ENCODE data around the gene PTPRN2.
"Not testable (repeated sequence)": the region's sequence is repeated elsewhere in the genome, so short reads cannot be mapped to it uniquely, and the experiment has no call there.

The PTPRN2 gene

GRCh38 chr7:157752832-157753291 is 834.8 kb downstream of the PTPRN2 start:
- no peak for DNase-seq

DNA sequence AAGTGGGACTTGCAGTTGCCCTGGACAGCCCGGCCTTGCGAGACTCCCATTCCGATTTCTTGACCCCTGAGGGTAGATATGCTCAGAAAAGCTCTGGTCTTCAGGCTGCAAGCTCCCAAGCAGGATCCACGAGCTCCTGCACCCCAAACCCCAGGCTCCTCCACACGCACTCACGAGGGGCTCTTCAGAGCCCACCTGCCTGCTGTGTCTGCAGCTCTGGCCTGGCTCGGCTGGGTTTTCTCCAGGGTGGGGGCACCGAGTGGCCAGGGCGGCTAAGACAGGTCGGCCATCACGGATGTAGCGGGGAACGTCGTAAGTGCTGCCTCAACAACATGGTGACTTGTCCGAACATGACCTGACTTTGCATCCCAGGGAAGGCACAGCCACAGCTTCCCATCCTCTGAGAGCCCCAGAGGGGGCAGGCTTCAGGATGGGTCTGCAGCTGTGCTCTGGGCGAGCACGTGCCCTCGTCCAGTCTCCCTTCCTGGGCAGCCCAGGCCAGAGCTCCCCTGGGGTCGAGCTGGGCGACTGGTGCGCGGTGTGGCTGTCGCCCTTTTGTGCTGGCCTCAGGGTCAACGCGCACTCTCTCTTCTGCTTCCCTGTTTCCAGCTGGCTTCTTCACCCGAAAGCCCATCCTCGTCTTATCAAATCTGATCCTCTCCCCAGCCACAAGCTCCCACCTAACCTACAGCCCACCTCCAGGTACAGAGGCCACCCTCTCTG is 835.5 kb downstream of the PTPRN2 start:
- DNase-seq, result no peak

GRCh38 chr7:157751406-157751805 is 836.2 kb downstream of the PTPRN2 start:
- no peak for DNase-seq

DNA sequence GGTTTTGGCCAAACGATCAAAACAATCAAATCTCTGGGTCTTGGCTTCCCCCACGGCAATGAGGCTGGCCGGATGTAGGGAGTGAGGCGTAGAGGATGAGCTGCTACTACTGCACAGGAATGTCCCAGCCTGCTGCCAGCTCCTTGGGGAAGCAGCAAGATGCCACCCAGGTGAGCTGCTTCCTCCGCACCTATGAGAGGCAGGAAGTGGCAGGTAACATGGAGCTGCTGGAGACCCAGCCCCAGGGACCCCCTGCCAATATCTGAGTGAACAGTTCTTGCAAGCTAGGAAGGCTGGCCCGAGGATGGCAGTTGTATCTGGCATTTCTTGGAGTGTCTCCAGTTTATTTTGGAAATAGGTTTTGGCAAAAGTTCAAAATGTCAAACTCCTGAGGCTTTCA is 837.3 kb downstream of the PTPRN2 start:
- no peak for DNase-seq

DNA sequence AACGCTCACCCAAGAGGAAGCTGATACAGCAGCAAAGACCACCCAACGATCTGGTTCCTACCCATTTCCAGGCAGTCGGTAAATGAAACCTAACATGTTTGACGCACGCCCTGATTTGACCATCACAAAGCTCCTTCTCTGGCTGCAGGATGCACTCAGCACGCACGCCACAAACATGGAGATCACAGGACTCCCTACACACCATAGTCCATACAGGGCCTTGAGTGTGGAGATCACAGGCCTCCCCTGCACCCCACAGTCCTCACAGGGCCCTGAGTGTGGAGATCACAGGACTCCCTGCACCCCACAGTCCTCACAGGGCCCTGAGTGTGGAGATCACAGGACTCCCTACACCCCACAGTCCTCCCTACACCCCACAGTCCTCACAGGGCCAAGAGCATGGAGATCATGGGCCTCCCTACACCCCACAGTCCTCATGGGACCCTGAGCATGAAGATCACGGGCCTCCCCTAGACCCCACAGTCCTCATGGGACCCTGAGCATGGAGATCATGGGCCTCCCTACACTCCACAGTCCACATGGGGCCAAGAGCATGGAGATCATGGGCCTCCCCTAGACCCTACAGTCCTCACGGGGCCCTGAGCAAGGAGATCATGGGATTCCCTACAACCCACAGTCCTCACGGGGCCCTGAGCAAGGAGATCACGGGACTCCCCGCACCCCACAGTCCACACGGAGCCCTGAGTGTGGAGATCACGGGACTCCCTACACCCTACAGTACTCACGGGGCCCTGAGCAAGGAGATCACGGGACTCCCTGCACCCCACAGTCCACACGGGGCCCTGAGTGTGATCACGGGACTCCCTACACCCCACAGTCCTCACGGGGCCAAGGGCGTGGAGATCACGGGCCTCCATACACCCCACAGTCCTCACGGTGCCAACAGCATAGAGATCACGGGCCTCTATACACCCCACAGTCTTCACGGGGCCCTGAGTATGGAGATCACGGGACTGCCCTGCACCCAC is 841.6 kb downstream of the PTPRN2 start:
- no peak for DNase-seq

DNA sequence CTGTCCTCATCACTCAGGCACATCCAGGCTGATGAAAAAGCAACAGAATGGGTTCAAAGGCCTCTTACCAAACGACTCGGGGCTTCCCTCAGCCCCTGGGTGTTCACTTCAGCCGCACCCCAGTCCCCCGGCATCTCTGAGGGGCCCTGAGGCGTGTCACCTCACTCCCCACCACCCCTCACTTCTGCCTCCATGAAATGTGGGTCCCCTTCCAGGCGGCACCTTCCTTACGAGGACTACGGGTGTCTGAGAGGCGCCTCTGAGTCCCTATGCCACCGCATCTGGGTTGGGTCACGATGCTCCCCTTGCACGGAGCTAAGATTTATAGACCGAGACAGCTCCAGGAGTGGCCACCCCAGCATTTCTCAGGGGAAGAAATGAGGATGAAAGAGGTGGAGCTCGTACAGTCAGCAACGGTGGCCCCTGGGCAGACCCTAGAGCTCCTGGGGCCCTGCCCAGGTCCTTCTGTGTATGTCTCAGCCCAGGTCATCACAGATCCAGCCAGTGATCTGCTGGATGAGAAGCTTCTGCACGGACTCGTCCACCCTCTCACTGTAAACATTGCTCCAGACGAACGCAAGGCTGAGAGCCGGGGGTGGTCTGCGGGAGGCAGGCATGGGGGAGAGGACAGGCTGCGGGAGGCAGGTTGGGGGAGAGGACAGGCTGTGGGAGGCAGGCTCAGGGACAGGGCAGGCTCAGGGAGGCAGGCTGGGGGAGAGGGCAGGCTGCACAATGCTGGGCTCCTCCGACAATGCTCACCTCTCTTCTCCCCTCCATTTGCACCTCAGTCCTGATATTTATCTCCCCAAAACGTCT is 842.6 kb downstream of the PTPRN2 start:
- DNase-seq, result no peak

- DNase-seq, result no peak
These were observed 843.7 kb downstream of the PTPRN2 start for GRCh38 chr7:157743781-157744525.

DNA sequence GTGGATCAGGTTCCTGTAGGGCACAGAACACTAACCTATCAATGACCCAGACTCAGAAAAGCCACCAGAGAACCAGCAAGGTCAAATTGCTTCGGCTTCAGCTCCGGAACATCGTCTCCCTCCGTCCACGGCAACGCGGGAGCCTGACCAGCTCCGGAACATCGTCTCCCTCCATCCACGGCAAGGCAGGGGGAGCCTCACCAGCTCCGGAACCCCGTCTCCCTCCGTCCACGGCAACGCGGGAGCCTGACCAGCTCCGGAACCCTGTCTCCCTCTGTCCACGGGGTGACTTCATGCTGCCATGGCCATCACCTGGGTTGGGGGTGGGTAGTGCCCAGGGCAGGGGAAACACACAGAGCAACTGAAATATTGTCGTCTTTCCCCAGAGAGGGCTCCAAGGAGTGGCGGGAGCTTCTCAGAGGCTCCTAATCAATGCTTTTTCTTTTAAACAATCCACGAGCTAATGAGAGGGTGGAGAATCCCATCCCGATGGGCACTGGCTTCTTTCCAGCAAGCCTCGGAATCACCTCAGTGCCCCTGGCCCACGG is 847.3 kb downstream of the PTPRN2 start:
- no peak for DNase-seq

- no peak for DNase-seq
These were observed 848.0 kb downstream of the PTPRN2 start for GRCh38 chr7:157739650-157740049.

DNA sequence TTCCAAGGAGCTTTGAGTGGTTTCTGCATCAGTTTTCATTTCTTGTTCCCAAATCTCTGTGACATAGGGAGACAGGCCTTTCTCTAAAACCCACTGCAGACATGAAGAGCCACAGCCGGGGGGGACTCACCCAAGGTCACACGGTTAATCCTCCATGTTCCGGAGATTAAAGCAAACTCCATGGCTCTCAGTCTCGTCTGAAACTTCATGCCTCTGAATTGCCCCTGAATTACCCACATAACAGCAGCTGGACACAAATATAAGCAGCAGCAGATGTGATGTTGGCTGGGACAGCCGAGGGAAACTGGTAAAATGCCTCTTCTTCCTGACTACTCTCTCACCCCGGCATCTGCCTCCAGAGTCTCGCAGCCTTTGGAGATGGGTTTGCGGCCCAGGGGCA is 848.6 kb downstream of the PTPRN2 start:
- no peak for DNase-seq

DNA sequence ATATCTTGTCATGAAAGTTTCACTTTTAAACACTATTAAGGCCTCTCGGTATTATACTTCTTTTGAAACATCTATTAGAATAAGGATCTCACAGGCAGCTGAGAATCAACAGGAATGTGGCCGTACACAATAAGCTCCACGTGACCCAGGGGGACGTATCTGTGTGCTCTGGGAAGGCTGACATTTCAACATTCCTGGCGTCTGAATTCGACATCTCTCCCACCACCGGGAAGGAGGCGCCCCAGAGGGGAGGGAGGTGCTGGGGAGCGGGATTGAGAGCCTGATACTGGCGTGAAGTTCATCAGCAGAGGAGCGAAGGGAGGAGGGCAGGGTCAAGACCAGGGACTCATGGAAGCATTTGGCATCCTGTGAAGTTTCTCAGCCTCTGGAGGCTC is 849.6 kb downstream of the PTPRN2 start:
- no peak for DNase-seq

DNA sequence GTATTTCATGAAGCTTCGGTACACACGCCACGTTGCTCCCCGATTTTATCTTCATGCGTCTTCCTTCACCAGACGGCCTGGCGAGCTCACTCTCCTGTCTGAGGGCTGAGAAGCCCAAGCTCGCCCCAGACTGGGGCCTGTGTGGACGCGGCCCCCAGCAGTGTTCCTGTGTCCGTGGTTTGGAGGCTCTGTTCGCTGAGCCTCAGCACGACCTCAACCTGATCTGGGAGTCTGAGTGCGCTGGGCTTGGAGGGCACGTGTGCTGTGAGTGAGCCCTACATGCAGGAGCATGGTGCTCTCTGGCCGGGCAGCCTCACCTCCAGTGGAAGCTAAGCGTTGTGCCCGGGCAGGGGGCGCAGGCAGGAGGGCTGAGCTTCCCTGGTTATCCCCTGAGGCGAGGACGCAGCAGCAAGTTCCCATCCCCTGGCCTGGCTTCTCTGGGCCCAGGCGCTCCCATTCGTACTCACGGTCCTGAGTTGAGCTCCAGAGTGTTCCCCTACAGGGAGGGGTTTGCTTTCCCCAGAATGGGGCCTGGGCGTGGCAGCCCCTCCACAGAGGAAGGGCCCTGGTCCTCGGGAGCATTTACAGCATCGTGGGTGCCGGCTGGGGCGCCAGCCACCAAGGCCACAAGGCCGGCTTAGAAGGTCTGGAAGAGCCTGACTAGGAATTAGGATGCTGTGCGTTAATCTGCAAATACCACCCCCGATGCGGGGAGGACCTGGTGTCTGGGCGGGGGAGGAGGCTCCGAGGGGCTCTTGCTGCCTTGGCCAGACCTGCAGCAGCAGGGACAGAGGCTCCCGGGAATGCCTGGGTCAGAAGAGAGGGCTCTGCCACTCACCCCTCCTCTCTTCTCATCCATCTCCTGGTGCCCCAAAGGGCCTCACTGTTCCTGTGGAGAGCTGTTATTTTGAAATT is 850.2 kb downstream of the PTPRN2 start:
- no peak for DNase-seq

- DNase-seq, result no peak
These were observed 851.3 kb downstream of the PTPRN2 start for GRCh38 chr7:157736341-157736740.

GRCh38 chr7:157735826-157736225 is 851.8 kb downstream of the PTPRN2 start:
- no peak for DNase-seq

DNA sequence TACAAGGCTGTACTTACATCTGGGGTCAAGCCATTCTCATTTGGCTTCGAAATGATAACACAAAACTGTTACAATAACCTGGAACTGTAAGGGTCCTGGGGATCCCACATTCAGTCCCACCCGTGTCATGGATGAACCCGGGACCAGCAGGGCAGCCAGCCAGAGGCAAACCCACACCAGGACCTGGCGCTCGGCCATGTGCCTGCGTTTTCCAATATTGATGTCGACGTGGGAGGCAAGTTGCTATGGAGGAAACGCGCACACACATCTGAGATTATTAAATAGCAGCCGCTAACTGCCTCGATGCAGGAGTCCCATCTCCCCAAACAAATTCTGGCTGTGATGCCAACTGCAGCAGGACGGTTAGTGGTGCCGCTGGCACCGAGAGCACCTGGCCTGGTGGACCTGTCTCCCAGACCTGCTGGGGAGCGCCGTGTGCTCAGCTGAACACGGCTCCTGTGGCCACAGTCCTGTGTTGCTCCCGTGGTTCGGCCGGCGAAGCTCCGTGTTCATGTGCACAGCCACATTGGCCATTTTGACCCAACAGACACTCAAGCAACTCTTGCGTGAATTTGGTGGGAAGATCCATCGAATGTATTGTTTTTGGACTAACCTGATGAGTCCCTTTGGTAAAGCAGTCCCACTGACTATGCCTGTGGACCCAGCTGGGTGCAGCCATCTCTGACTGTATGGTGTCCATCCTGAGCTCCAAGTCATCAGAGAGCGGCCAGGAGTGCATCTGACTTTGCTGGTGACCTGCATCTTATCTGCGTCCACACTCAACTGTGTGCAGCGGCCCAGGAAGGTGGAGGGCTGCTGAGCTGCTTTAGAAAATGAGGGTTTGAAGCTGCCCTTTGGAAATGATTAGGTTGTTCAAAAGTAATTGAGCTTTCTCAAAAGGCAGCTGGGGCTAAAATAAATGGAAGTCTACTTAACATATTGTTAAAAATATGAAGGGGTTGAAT is 852.7 kb downstream of the PTPRN2 start:
- DNase-seq, result no peak

GRCh38 chr7:157733760-157734395 is 853.7 kb downstream of the PTPRN2 start:
- not testable (repeated sequence) for DNase-seq

DNA sequence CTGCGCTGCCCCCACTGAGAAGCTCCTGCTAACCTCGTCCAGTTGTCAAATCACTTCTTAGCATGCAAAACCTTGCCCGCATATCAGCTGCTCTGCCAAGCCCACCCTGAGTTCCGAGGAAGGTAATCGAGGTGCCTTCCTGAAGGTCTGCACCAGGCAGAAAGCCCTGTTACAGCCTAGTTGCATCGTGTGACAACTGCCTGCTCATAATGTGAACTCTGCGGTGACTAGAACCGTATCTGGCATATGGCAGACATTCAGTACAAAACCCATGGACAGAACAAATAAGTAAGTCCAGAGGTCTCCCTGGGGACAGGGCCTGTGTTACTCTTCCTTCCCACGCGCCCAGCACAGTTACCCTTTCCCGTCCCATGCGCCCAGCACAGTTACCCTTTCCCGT is 856.5 kb downstream of the PTPRN2 start:
- no peak for DNase-seq

DNA sequence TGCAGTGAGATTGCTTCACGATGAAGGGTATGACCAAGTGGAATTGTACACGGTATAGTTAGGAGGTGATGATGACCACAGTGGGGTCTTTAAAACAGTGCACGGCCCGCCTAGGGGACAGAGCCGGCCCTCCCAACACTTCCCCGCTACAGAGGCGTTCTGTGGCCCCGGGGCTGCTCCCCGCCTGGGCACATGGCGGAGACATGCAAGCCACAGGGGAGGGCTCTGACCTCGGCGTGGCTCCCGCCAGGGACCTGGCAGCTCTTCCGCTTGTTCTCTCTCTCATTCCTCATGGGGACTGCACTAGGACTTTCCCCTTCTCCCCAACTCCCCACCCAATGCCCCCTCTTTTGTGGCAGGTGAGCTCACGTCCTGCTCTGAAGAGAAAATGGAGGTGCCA is 857.0 kb downstream of the PTPRN2 start:
- DNase-seq, result no peak

GRCh38 chr7:157729566-157729965 is 858.1 kb downstream of the PTPRN2 start:
- no peak for DNase-seq
